ENCODE data around the gene TM9SF2. TPM values are rescaled to one million over a fixed set of nuclear protein-coding genes. Genes with fewer than 3 reads are reported as not detected.

The TM9SF2 gene
- polyA plus RNA-seq, 1 experiment, result 125 TPM

- H3K4me3 ChIP-seq (ENCODE audit: low read depth, low read length), result no peak overlapping the region
- CTCF ChIA-PET, result interaction anchor here (0.7 to 1.7 kb wide), 4 partner anchors 11 to 252 kb away, joined by 3 to 9 read pairs (median 4); no protein-coding TSS in a partner anchor
- TF ChIP-seq CTCF (IDR thresholded peaks at IDR 0.05; ENCODE audit: low read depth, low read length), result no peak
- H3K27ac ChIP-seq (ENCODE audit: low read depth, low read length), result no peak overlapping the region
- POLR2A ChIA-PET, result no interaction called here
- H3K9me3 ChIP-seq (ENCODE audit: control insufficient read depth, insufficient read depth, low read length), result no peaks in the 10 kb centered on the region
- DNase-seq (ENCODE audit: low read depth, low spot score), result no peak
- H3K27me3 ChIP-seq (ENCODE audit: control insufficient read depth, insufficient read depth, low read length), result no peaks in the 10 kb centered on the region
Observed at GRCh38 chr13:99517984-99518383, 16.7 kb downstream of the TM9SF2 start.

GRCh38 chr13:99522298-99522697 lies 21.0 kb downstream of the TM9SF2 start:
- H3K9me3 ChIP-seq (ENCODE audit: control insufficient read depth, insufficient read depth, low read length), result no peaks in the 10 kb centered on the region
- ChIA-PET CTCF (no interaction called here), POLR2A (no interaction called here)
- TF ChIP-seq CTCF (IDR thresholded peaks at IDR 0.05; ENCODE audit: low read depth, low read length), result no peak
- no peaks in the 10 kb centered on the region for H3K27me3 ChIP-seq (ENCODE audit: control insufficient read depth, insufficient read depth, low read length)
- H3K27ac ChIP-seq (ENCODE audit: low read depth, low read length), result no peak overlapping the region
- no peak for DNase-seq (ENCODE audit: low read depth, low spot score)
- H3K4me3 ChIP-seq (ENCODE audit: low read depth, low read length), result no peak overlapping the region

- H3K27me3 ChIP-seq (ENCODE audit: control insufficient read depth, insufficient read depth, low read length), result no peaks in the 10 kb centered on the region
- H3K9me3 ChIP-seq (ENCODE audit: control insufficient read depth, insufficient read depth, low read length), result no peaks in the 10 kb centered on the region
- no peak overlapping the region for H3K4me3 ChIP-seq (ENCODE audit: low read depth, low read length)
- TF ChIP-seq CTCF (IDR thresholded peaks at IDR 0.05; ENCODE audit: low read depth, low read length), result no peak
- H3K27ac ChIP-seq (ENCODE audit: low read depth, low read length), result no peak overlapping the region
- ChIA-PET POLR2A (no interaction called here), CTCF (no interaction called here)
- no peak for DNase-seq (ENCODE audit: low read depth, low spot score)
Observed at GRCh38 chr13:99523838-99524237, 22.6 kb downstream of the TM9SF2 start.

- Histone ChIP-seq H3K4me3 (ENCODE audit: low read depth, low read length) (no peak overlapping the region), H3K27ac (ENCODE audit: low read depth, low read length) (no peak overlapping the region), H3K9me3 (ENCODE audit: control insufficient read depth, insufficient read depth, low read length) (no peaks in the 10 kb centered on the region), H3K27me3 (ENCODE audit: control insufficient read depth, insufficient read depth, low read length) (no peaks in the 10 kb centered on the region)
- CTCF ChIA-PET, result no interaction called here
- POLR2A ChIA-PET, result interaction anchor here (0.7 kb wide), 1 partner anchor 13 kb away, joined by 7 read pairs; no protein-coding TSS in a partner anchor
- no peak for TF ChIP-seq CTCF (IDR thresholded peaks at IDR 0.05; ENCODE audit: low read depth, low read length)
- no peak for DNase-seq (ENCODE audit: low read depth, low spot score)
Observed at GRCh38 chr13:99525967-99526366, 24.7 kb downstream of the TM9SF2 start.

- TF ChIP-seq CTCF (IDR thresholded peaks at IDR 0.05; ENCODE audit: low read depth, low read length), result no peak
- no peak for DNase-seq (ENCODE audit: low read depth, low spot score)
- ChIA-PET POLR2A (no interaction called here), CTCF (interaction anchor here (1.2 kb wide), 1 partner anchor 90 kb away, joined by 4 read pairs; no protein-coding TSS in a partner anchor)
- H3K27ac ChIP-seq (ENCODE audit: low read depth, low read length), result no peak overlapping the region
- no peaks in the 10 kb centered on the region for H3K9me3 ChIP-seq (ENCODE audit: control insufficient read depth, insufficient read depth, low read length)
- no peaks in the 10 kb centered on the region for H3K27me3 ChIP-seq (ENCODE audit: control insufficient read depth, insufficient read depth, low read length)
- H3K4me3 ChIP-seq (ENCODE audit: low read depth, low read length), result no peak overlapping the region
Observed at GRCh38 chr13:99526549-99526948, 25.3 kb downstream of the TM9SF2 start.
